ENCODE results near the gene CHST9. TPM values are rescaled to one million over a fixed set of nuclear protein-coding genes. Genes with fewer than 3 reads are reported as not detected.
A peak's percentile ranks its signal among the peaks of the same experiment; 100 is the strongest.

Gene CHST9
- total RNA-seq, 1 experiment from 2014 or later = 19.2 TPM

- H3K4me3 Mint-ChIP-seq = no peak overlapping the region
- H3K4me1 Mint-ChIP-seq = no peaks in the 10 kb centered on the region
- no peak for ATAC-seq
- no peak overlapping the region for H3K27ac Mint-ChIP-seq
- H3K9me3 Mint-ChIP-seq = peaks cover 48% of the 10 kb centered on the region
- no peak for TF ChIP-seq IRF2 (CRISPR knock-in tag; IDR thresholded peaks at IDR 0.05; ENCODE audit: borderline replicate concordance, low read depth)
- no peak for TF ChIP-seq ZNF138 (CRISPR knock-in tag; conservative IDR thresholded peaks at IDR 0.05)
- peaks cover 23% of the 10 kb centered on the region for H3K36me3 Mint-ChIP-seq
- ChIA-PET POLR2A (no interaction called here), CTCF (no interaction called here)
- H3K27me3 Mint-ChIP-seq (ENCODE audit: low read depth) = peaks cover 12% of the 10 kb centered on the region
- no peak for DNase-seq (ENCODE audit: low spot score)
Observed at GRCh38 chr18:26901020-26901419, 284.1 kb downstream of the CHST9 start.

DNA sequence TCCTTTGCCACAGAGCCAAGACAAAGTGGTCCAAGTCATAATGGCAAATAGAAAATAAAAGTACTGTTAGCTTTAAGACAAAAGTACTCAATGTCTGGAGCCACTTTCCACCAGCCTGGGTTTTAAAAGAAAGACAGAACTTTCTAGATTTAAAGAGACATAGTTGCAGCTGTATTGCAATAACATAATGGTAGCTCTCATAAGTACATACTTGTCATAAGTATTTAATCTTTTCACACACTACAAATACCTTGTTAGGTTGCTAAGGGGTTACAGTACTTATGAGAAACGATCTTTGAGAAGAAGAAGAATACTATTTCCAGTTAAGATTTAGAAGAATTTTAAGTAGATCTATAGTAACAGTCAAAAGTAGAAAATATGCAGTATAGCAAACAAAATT lies 290.7 kb downstream of the CHST9 start:
- no peak for DNase-seq (ENCODE audit: low spot score)
- Mint-ChIP-seq H3K27me3 (ENCODE audit: low read depth) (no peaks in the 10 kb centered on the region), H3K9me3 (no peaks in the 10 kb centered on the region), H3K4me3 (no peak overlapping the region), H3K36me3 (no peaks in the 10 kb centered on the region), H3K4me1 (peaks cover 19% of the 10 kb centered on the region), H3K27ac (peak overlapping the region; percentile 38; the same call in 1 of the 2 replicates)
- ATAC-seq = no peak
- CTCF ChIA-PET = no interaction called here
- TF ChIP-seq NFYB (CRISPR knock-in tag; conservative IDR thresholded peaks at IDR 0.05; ENCODE audit: low read depth) (no peak), E2F4 (CRISPR knock-in tag; IDR thresholded peaks at IDR 0.05; ENCODE audit: borderline replicate concordance, low read depth) (no peak), E2F5 (CRISPR knock-in tag; IDR thresholded peaks at IDR 0.05) (no peak), NFATC4 (CRISPR knock-in tag; IDR thresholded peaks at IDR 0.05) (no peak), CREM (CRISPR knock-in tag; IDR thresholded peaks at IDR 0.05) (no peak), ATF1 (CRISPR knock-in tag; IDR thresholded peaks at IDR 0.05) (no peak)
- POLR2A ChIA-PET = no interaction called here

GRCh38 chr18:26893996-26894395 lies 291.1 kb downstream of the CHST9 start:
- POLR2A ChIA-PET = no interaction called here
- no peaks in the 10 kb centered on the region for H3K36me3 Mint-ChIP-seq
- TF ChIP-seq ZBTB21 (CRISPR knock-in tag; IDR thresholded peaks at IDR 0.05; ENCODE audit: borderline replicate concordance) = no peak
- no peak for TF ChIP-seq GABPB1 (CRISPR knock-in tag; IDR thresholded peaks at IDR 0.05)
- TF ChIP-seq, protein P1, sequence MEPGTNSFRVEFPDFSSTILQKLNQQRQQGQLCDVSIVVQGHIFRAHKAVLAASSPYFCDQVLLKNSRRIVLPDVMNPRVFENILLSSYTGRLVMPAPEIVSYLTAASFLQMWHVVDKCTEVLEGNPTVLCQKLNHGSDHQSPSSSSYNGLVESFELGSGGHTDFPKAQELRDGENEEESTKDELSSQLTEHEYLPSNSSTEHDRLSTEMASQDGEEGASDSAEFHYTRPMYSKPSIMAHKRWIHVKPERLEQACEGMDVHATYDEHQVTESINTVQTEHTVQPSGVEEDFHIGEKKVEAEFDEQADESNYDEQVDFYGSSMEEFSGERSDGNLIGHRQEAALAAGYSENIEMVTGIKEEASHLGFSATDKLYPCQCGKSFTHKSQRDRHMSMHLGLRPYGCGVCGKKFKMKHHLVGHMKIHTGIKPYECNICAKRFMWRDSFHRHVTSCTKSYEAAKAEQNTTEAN (CRISPR knock-in tag; IDR thresholded peaks at IDR 0.05) = no peak
- TF ChIP-seq OVOL2 (CRISPR knock-in tag; IDR thresholded peaks at IDR 0.05; ENCODE audit: borderline replicate concordance) = no peak
- no peak for TF ChIP-seq NFE2L1 (CRISPR knock-in tag; IDR thresholded peaks at IDR 0.05)
- TF ChIP-seq ZNF671 (CRISPR knock-in tag; IDR thresholded peaks at IDR 0.05) = no peak
- no peaks in the 10 kb centered on the region for H3K27me3 Mint-ChIP-seq (ENCODE audit: low read depth)
- H3K27ac Mint-ChIP-seq = 0 out of 2 replicates have a peak overlapping the region, but pooled peaks have one; percentile 67
- DNase-seq (ENCODE audit: low spot score) = no peak
- no peaks in the 10 kb centered on the region for H3K9me3 Mint-ChIP-seq
- no peak overlapping the region for H3K4me3 Mint-ChIP-seq
- ATAC-seq = peak; percentile 47; the same call in 1 of the 2 replicates
- CTCF ChIA-PET = interaction anchor here (0.6 kb wide), 1 partner anchor 83 kb away, joined by 3 read pairs; no protein-coding TSS in a partner anchor
- H3K4me1 Mint-ChIP-seq = peaks cover 19% of the 10 kb centered on the region

GRCh38 chr18:26888259-26888658 lies 296.8 kb downstream of the CHST9 start:
- no peaks in the 10 kb centered on the region for H3K36me3 Mint-ChIP-seq
- DNase-seq (ENCODE audit: low spot score) (no peak), ATAC-seq (no peak)
- 0 out of 2 replicates have a peak, but pooled peaks cover under 1% of the 10 kb centered on the region for H3K4me1 Mint-ChIP-seq
- H3K27me3 Mint-ChIP-seq (ENCODE audit: low read depth) = no peaks in the 10 kb centered on the region
- ChIA-PET POLR2A (no interaction called here), CTCF (no interaction called here)
- H3K4me3 Mint-ChIP-seq = no peak overlapping the region
- no peaks in the 10 kb centered on the region for H3K9me3 Mint-ChIP-seq
- no peak overlapping the region for H3K27ac Mint-ChIP-seq
- TF ChIP-seq ZNF532 (CRISPR knock-in tag; IDR thresholded peaks at IDR 0.05; ENCODE audit: borderline replicate concordance) (no peak), HMGA2 (CRISPR knock-in tag; IDR thresholded peaks at IDR 0.05) (0 out of 2 replicates have a peak, but pooled peaks have one; percentile 52), NR2C2 (CRISPR knock-in tag; IDR thresholded peaks at IDR 0.05) (no peak)
- TF ChIP-seq, protein P2, sequence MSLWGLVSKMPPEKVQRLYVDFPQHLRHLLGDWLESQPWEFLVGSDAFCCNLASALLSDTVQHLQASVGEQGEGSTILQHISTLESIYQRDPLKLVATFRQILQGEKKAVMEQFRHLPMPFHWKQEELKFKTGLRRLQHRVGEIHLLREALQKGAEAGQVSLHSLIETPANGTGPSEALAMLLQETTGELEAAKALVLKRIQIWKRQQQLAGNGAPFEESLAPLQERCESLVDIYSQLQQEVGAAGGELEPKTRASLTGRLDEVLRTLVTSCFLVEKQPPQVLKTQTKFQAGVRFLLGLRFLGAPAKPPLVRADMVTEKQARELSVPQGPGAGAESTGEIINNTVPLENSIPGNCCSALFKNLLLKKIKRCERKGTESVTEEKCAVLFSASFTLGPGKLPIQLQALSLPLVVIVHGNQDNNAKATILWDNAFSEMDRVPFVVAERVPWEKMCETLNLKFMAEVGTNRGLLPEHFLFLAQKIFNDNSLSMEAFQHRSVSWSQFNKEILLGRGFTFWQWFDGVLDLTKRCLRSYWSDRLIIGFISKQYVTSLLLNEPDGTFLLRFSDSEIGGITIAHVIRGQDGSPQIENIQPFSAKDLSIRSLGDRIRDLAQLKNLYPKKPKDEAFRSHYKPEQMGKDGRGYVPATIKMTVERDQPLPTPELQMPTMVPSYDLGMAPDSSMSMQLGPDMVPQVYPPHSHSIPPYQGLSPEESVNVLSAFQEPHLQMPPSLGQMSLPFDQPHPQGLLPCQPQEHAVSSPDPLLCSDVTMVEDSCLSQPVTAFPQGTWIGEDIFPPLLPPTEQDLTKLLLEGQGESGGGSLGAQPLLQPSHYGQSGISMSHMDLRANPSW (CRISPR knock-in tag; conservative IDR thresholded peaks at IDR 0.05; ENCODE audit: low read depth) = no peak

All from WTC11 (cell line).